Measurements from ENCODE around the gene TNNT3. TPM values are rescaled to one million over a fixed set of nuclear protein-coding genes. Genes with fewer than 3 reads are reported as not detected.

Gene TNNT3
- total RNA-seq, 1 experiment from 2014 or later = not detected

GRCh38 chr11:1929621-1930461, 10.3 kb downstream of the TNNT3 start:
- ChIA-PET POLR2A (ENCODE audit: unreplicated experiment) (no interaction called here), CTCF (no interaction called here)
- intact Hi-C loops (cut with micrococcal nuclease) = no loop called here
- DNase-seq (no peak), ATAC-seq (no peak)
- no TSS peak for BruUV-seq (replicated peaks)
- Histone ChIP-seq H3K27me3 (ENCODE audit: low read length) (no peaks in the 10 kb centered on the region), H3K27ac (ENCODE audit: low read length) (no peak overlapping the region), H3K4me3 (ENCODE audit: low read length) (no peak overlapping the region), H3K9me2 (replicated peaks; ENCODE audit: low read length) (no peaks in the 10 kb centered on the region), H3K4me1 (ENCODE audit: insufficient read depth, low read length) (no peaks in the 10 kb centered on the region), H3F3A (ENCODE audit: low read length, unreplicated experiment) (no peaks in the 10 kb centered on the region), H2AFZ (ENCODE audit: low read length) (no peak overlapping the region), H3K79me2 (ENCODE audit: low read length) (no peaks in the 10 kb centered on the region), H4K20me1 (ENCODE audit: low read length) (no peaks in the 10 kb centered on the region), H3K9ac (ENCODE audit: low read length) (no peak overlapping the region), H3K36me3 (ENCODE audit: low read depth, low read length) (no peaks in the 10 kb centered on the region), H3K9me3 (ENCODE audit: low read length) (no peaks in the 10 kb centered on the region), H3K4me2 (ENCODE audit: low read length) (no peak overlapping the region)
- no peak for TF ChIP-seq CTCF (conservative IDR thresholded peaks at IDR 0.05; ENCODE audit: low read depth, low read length)
- TF ChIP-seq EZH2 (IDR thresholded peaks at IDR 0.05; ENCODE audit: low read length, unreplicated experiment) = no peak
- TF ChIP-seq EZH2phosphoT487 (IDR thresholded peaks at IDR 0.05; ENCODE audit: borderline replicate concordance, low read length) = no peak

GRCh38 chr11:1930462-1930830, 10.9 kb downstream of the TNNT3 start:
- no peak for ATAC-seq
- TF ChIP-seq CTCF (conservative IDR thresholded peaks at IDR 0.05; ENCODE audit: low read depth, low read length) (no peak), EZH2phosphoT487 (IDR thresholded peaks at IDR 0.05; ENCODE audit: borderline replicate concordance, low read length) (no peak), EZH2 (IDR thresholded peaks at IDR 0.05; ENCODE audit: low read length, unreplicated experiment) (no peak)
- DNase-seq = no peak
- no peaks in the 10 kb centered on the region for H3K79me2 ChIP-seq (ENCODE audit: low read length)
- H3K27me3 ChIP-seq (ENCODE audit: low read length) = no peaks in the 10 kb centered on the region
- no peak overlapping the region for H3K27ac ChIP-seq (ENCODE audit: low read length)
- no peaks in the 10 kb centered on the region for H3K36me3 ChIP-seq (ENCODE audit: low read depth, low read length)
- ChIA-PET POLR2A (ENCODE audit: unreplicated experiment) (no interaction called here), CTCF (no interaction called here)
- intact Hi-C loops (cut with micrococcal nuclease) = no loop called here
- no peak overlapping the region for H3K9ac ChIP-seq (ENCODE audit: low read length)
- no peaks in the 10 kb centered on the region for H4K20me1 ChIP-seq (ENCODE audit: low read length)
- H3F3A ChIP-seq (ENCODE audit: low read length, unreplicated experiment) = no peaks in the 10 kb centered on the region
- no peak overlapping the region for H2AFZ ChIP-seq (ENCODE audit: low read length)
- H3K4me1 ChIP-seq (ENCODE audit: insufficient read depth, low read length) = no peaks in the 10 kb centered on the region
- H3K9me2 ChIP-seq (replicated peaks; ENCODE audit: low read length) = no peaks in the 10 kb centered on the region
- BruUV-seq (replicated peaks) = no TSS peak
- H3K9me3 ChIP-seq (ENCODE audit: low read length) = no peaks in the 10 kb centered on the region
- no peak overlapping the region for H3K4me2 ChIP-seq (ENCODE audit: low read length)
- H3K4me3 ChIP-seq (ENCODE audit: low read length) = no peak overlapping the region

- no peak for TF ChIP-seq EZH2phosphoT487 (IDR thresholded peaks at IDR 0.05; ENCODE audit: borderline replicate concordance, low read length)
- no peak for TF ChIP-seq CTCF (conservative IDR thresholded peaks at IDR 0.05; ENCODE audit: low read depth, low read length)
- no peak for TF ChIP-seq EZH2 (IDR thresholded peaks at IDR 0.05; ENCODE audit: low read length, unreplicated experiment)
- ChIA-PET CTCF (no interaction called here), POLR2A (ENCODE audit: unreplicated experiment) (no interaction called here)
- Histone ChIP-seq H3K4me1 (ENCODE audit: insufficient read depth, low read length) (no peaks in the 10 kb centered on the region), H3K9me3 (ENCODE audit: low read length) (no peaks in the 10 kb centered on the region), H3K27ac (ENCODE audit: low read length) (no peak overlapping the region), H3F3A (ENCODE audit: low read length, unreplicated experiment) (no peaks in the 10 kb centered on the region), H3K9me2 (replicated peaks; ENCODE audit: low read length) (no peaks in the 10 kb centered on the region), H3K79me2 (ENCODE audit: low read length) (no peaks in the 10 kb centered on the region), H3K9ac (ENCODE audit: low read length) (no peak overlapping the region), H4K20me1 (ENCODE audit: low read length) (no peaks in the 10 kb centered on the region), H3K36me3 (ENCODE audit: low read depth, low read length) (no peaks in the 10 kb centered on the region), H2AFZ (ENCODE audit: low read length) (no peak overlapping the region), H3K27me3 (ENCODE audit: low read length) (no peaks in the 10 kb centered on the region), H3K4me2 (ENCODE audit: low read length) (no peak overlapping the region), H3K4me3 (ENCODE audit: low read length) (no peak overlapping the region)
- BruUV-seq (replicated peaks) = no TSS peak
- DNase-seq = no peak
- intact Hi-C loops (cut with micrococcal nuclease) = no loop called here
- no peak for ATAC-seq
Measured at GRCh38 chr11:1931341-1932104, 12.0 kb downstream of the TNNT3 start.
